HG02642 (cell line): ENCODE data around the gene SLC25A39.
"Not testable (repeated sequence)": the region's sequence is repeated elsewhere in the genome, so short reads cannot be mapped to it uniquely, and the experiment has no call there.

Source experiments
- ATAC-seq: cut with Tn5 transposase; IDR thresholded peaks from one replicate; pipeline ENCODE4 v1.9.1; 2021; ENCODE audit warnings: mild to moderate bottlenecking; ENCODE audit not compliant: unreplicated experiment, poor library complexity

SLC25A39 gene

DNA sequence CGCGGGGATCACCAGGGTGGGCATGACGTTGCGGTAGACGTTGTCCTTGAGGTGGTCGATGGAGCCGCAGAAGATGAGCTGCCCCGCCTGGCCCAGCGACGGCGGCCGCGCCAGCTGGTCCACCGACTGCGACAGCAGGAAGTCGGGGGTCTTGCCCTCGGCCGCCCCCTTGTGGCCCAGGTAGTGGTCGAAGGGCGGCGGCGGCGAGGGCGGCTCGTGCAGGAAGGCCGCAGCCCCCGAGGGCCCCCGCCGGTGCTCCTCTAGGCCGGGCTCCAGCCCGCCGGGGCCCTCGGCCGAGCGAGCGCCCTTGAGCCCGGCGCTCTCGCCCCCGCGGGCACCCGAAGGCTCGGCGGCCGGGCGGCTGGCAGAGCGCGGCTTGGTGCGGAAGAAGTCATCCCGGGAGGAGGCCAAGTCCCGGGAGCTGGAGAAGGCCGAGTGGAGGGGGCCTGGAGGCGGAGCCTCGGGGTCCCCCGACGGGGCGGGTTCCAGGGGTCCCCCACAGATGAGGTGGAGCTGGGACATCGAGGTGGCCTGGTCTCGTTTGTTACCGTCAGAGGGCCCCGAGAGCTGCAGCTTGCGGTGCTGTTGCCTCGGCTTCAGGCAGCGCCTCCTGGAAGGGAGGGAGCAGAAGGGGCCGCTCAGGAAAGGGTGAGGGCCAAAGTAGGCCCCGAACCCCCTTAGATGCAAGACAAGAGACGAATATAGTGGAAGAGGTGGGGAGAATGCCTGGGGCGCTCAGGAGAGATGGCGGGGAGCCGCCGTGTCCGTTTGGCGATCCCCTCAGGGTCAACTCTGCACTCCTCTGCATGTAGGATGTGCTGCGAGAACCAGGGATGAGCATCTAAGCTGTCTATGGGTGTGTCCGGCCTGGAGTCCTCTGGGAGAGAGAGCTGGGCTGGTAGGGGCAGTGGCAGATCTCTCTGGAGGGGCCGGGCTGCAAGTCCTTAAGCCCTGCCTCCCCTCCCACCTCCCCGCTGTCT is 30.2 kb upstream of the SLC25A39 start:
- no peak for ATAC-seq

DNA sequence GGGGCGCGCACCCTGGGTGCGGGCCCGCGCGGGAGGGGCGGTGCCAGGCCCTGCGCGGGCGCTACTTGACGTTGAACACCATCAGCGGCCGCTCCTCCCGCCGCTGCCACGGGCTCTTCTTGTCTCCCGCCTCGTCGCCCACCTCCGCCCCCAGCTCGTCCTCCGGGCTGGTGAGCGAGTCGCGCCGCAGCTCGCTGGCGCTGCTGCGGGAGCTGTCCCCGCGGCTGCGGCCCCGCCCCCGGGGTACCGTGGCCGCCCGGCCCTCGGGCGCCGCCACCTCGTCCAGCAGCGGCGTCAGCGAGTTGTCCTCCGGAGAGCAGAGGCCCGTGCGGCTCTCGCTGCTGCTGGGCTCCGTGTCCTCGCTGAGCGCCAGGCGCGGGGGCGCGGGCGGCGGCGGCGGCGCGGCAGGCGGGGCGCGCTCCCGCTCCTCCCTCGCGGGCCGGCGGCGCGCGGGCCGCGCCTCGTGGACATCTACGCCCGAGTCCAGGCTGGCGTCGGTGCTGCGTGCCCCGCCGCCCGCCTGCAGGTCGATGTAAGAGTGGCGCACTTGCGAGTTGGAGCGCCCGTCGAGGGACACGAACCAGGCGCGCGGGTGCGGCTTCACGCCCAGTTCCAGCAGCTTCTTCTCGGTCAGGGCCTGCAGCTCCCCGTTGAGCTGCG is 29.2 kb upstream of the SLC25A39 start:
- no peak for ATAC-seq

DNA sequence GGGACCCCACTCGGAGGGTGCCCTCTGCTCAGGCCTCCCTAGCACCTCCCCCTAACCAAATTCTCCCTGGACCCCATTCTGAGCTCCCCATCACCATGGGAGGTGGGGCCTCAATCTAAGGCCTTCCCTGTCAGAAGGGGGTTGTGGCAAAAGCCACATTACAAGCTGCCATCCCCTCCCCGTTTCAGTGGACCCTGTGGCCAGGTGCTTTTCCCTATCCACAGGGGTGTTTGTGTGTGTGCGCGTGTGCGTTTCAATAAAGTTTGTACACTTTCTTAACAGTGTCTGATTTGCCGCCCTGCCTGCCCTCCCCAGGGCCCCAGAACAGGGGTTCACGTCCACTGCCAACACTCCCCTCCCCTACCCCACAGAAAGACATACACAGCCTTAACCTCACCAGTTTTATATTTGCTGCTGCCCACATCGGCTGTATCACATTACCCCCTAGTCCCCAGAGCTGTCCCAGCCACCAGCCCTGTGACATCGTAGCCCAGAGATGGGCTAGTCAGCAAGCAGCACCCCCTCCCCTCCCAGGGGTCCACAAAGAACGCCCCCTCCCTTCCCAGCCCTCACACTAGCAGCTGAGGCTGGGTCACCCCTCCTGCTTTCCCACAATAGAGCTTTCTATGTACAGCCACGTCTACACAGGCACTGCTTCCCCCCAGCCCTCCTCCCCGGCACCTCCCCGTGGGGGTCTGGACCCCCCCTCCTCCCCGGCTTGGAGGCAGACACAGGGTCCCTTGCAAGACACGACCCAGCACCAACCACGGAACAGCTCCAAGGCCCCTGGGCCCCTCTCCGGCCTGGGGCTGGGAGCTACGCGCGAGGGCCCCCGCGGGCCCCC is 28.4 kb upstream of the SLC25A39 start:
- ATAC-seq = no peak

- no peak for ATAC-seq
Measured at GRCh38 chr17:44351961-44352827, 27.6 kb upstream of the SLC25A39 start.

DNA sequence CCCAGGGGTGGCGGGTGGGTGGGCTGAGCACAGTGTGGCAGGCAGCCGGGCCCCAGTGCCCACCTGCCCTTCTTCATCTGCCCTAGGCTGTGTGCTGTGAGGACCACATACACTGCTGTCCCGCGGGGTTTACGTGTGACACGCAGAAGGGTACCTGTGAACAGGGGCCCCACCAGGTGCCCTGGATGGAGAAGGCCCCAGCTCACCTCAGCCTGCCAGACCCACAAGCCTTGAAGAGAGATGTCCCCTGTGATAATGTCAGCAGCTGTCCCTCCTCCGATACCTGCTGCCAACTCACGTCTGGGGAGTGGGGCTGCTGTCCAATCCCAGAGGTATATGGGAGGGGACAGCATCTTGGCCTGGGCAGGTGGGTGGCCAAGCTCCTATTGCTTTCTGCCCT is 26.8 kb upstream of the SLC25A39 start:
- ATAC-seq = no peak

DNA sequence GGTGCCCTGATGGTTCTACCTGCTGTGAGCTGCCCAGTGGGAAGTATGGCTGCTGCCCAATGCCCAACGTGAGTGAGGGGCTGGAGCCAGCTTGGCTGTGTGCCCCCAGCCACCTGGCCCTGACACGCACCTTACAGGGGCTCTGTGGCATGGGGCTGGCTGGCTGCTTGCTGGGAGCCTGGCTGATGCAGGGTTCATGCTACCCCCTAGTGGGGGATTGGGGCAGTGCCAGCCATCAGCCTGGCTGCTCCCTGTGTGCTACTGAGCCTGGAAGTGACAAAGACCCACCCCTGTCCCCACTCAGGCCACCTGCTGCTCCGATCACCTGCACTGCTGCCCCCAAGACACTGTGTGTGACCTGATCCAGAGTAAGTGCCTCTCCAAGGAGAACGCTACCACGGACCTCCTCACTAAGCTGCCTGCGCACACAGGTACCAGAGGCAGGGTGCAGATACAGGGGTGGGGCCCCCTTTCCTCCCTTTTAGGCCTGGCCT is 26.2 kb upstream of the SLC25A39 start:
- ATAC-seq = no peak

GRCh38 chr17:44349553-44350070 is 25.0 kb upstream of the SLC25A39 start:
- ATAC-seq = no peak

- ATAC-seq = no peak
Measured at GRCh38 chr17:44348988-44349364, 24.4 kb upstream of the SLC25A39 start.

- ATAC-seq = peak; percentile 44
Measured at GRCh38 chr17:44348234-44348987, 23.8 kb upstream of the SLC25A39 start.

DNA sequence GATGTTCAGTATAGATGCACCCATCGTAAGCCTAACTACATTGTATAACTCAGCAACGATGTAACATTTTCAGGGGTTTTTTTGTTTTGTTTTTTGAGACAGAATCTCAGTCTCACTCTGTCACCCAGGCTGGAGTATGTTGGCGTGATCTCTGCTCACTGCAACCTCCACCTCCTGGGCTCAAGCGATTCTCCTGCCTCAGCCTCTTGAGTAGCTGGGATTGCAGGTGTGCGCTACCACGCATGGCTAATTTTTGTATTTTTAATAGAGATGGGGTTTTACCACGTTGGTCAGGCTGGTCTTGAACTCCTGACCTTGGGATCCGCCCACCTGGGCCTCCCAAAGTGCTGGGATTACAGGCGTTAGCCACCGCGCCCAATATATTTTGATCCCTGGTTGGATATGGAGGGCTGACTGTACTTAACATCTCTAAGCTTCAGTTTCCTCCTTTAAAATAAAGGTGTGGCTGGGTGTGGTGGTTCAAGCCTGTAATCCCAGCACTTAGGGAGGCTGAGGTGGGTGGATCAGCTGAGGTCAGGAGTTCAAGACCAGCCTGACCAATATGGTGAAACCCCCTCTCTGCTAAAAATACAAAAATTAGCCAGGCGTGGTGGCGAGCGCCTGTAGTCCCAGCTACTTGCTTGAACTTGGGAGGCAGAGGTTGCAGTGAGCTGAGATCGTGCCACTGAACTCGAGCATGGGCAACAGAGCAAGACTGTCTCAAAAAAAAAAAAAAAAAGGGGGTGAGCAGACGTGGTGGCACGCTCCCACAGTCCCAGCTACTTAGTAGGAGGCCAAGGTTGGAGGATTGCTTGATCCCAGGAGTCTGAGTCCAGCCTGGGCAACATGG is 22.8 kb upstream of the SLC25A39 start:
- not testable (repeated sequence) for ATAC-seq

GRCh38 chr17:44346064-44346844 is 21.6 kb upstream of the SLC25A39 start:
- ATAC-seq = no peak

- peak; percentile 15 for ATAC-seq
Measured at GRCh38 chr17:44345454-44346026, 20.9 kb upstream of the SLC25A39 start.

DNA sequence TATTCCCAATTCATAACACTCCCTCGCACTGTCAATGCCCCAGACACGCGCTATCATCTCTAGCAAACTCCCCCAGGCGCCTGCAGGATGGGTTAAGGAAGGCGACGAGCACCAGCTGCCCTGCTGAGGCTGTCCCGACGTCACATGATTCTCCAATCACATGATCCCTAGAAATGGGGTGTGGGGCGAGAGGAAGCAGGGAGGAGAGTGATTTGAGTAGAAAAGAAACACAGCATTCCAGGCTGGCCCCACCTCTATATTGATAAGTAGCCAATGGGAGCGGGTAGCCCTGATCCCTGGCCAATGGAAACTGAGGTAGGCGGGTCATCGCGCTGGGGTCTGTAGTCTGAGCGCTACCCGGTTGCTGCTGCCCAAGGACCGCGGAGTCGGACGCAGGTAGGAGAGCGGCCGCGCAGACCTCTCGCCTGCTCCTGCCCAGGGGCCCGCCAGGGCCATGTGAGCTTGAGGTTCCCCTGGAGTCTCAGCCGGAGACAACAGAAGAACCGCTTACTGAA is 20.4 kb upstream of the SLC25A39 start, which contains the start of gene GRN:
Gene GRN (plus strand): TSS at position 364 of the 515 bp plus-strand sequence. CDS start 3,863 bp downstream, outside the sequence.
- ATAC-seq = peak; percentile 67

DNA sequence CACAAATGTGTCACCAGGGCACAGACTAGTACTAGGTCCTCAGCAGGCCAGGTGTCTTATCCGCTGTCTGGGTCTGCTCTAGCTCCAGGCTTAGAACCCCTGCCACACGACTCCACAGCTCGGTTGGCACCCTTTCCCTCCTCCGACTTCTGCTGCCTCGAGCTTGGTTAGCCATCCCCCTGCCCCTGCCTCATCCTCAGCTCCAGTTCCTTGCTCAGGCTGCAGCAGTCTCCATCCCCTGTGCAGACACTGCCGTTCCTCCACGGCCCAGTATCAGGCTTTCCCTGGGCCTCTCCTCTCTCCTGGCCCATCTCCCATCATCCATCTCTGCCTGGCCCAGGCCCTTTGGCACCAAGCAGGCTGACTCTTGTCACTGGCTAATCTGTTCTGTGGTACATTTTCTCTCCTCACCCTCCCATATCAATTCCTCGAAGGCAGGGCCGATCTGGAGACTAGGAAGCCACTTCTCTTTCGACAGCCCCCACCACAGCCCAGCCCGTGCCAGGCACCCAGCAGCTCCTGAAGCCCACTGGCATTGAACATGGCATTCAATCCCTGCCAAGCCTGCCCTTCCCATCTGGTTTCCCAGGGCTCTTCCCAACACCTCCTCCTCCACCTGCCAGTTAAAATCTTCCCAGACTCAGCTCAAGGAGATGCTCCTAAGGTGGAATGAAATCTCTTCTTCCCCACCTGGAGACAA is 19.0 kb upstream of the SLC25A39 start:
- no peak for ATAC-seq

DNA sequence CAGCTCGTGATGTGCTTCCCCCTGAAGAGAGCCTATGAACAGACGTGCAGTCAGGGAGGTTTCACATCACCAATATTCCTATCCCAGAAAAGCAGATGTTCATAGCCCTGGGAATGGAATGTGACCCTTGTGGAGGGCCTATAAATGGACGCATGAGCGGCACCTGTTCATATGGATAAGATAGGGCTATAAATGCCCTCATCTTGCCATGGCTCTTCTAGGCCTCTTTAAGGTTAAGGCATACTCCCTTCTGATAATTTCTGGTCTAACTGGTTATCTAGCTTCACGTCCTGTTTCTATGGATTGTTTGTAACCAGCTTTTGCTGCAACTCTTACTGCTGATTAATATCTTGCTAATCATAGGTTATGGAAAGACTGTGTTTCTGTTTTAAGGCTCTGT is 15.9 kb upstream of the SLC25A39 start:
- ATAC-seq = not testable (repeated sequence)

DNA sequence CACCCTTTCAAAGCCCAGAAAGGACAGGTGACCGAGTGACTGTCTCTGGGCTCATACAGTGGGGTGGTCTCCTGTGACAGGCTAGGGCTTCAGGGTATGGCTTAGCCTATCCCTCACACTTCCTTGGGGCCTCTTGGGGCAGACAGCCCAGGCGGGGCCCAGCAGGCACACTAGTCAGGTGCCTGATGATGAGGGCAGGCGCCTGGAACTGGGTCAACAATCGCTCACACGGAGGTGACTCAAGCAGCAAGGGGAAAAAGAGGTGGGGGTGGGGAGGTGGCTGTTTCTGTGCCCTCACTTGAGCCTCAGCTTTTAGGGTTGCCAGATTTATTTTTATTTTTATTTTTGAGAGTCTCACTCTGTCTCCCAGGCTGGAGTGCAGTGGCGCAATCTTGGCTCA is 14.1 kb upstream of the SLC25A39 start:
- no peak for ATAC-seq
